Lung (tissue), 12 donors: Measurements from ENCODE around the gene MYRFL. TPM values are rescaled to one million over a fixed set of nuclear protein-coding genes. Genes with fewer than 3 reads are reported as not detected.
A peak's percentile ranks its signal among the peaks of the same experiment; 100 is the strongest.

Experiments used
- ATAC-seq: fragments of 200-7000 bp; cut with Tn5 transposase; one replicate; pipeline ENCODE4 v1.9.1; 2020; ENCODE audit warnings: moderate number of reproducible peaks; ENCODE audit not compliant: insufficient read depth, low FRiP score
- DNase-seq, 3 donors: peaks; one replicate each; pipeline ENCODE4 v3.0.0-alpha.2; 2013 to 2017
- H3K27ac ChIP-seq, 2 donors: one replicate each; pipeline ENCODE4 v1.5.1; 2013; ENCODE audit warnings: mild to moderate bottlenecking in 2 of 2, moderate library complexity in 2 of 2, control low read depth in 1 of 2, inconsistent platforms in 1 of 2, low read depth in 1 of 2, low read length in 1 of 2
- H3K27me3 ChIP-seq, 3 donors: one replicate each; pipeline ENCODE4 v1.5.1; 2013; ENCODE audit warnings: low read length in 2 of 3; ENCODE audit not compliant: control insufficient read depth in 3 of 3, insufficient read depth in 3 of 3
- H3K36me3 ChIP-seq, 4 donors: one replicate each; pipeline ENCODE4 v1.5.1; 2013; ENCODE audit warnings: low read length in 4 of 4, mild to moderate bottlenecking in 1 of 4, moderate library complexity in 1 of 4; ENCODE audit not compliant: control insufficient read depth in 4 of 4, insufficient read depth in 4 of 4
- H3K4me1 ChIP-seq, 5 donors: one replicate each; pipeline ENCODE4 v1.5.1; 2013; ENCODE audit warnings: low read length in 5 of 5, mild to moderate bottlenecking in 2 of 5, moderate library complexity in 1 of 5; ENCODE audit not compliant: control insufficient read depth in 5 of 5, insufficient read depth in 5 of 5
- H3K4me3 ChIP-seq: one replicate; pipeline ENCODE4 v1.5.1; 2013; ENCODE audit warnings: mild to moderate bottlenecking, control low read depth, moderate library complexity
- H3K9ac ChIP-seq, 2 donors: one replicate each; pipeline ENCODE4 v1.5.1; 2013; ENCODE audit warnings: low read length in 2 of 2, control low read depth in 1 of 2; ENCODE audit not compliant: insufficient read depth in 1 of 2
- H3K9me3 ChIP-seq, 4 donors: one replicate each; pipeline ENCODE4 v1.5.1; 2013; ENCODE audit warnings: low read length in 3 of 4, mild to moderate bottlenecking in 1 of 4, moderate library complexity in 1 of 4; ENCODE audit not compliant: control insufficient read depth in 4 of 4, insufficient read depth in 3 of 4
- CTCF ChIP-seq: IDR thresholded peaks from 2 replicates; pipeline ENCODE4 v1.5.1; 2012; ENCODE audit warnings: mild to moderate bottlenecking; ENCODE audit errors: control extremely low read depth, extremely low read depth
- WGBS, 2 donors: extraction: QIAGEN DNeasy Blood & Tissue Kit; methylation state at CpG; one replicate each; pipeline ENCODE4 v1.1.7; 2013; 5-methylcytosine and 5-hydroxymethylcytosine counted together
- polyA plus RNA-seq, 2 donors: library from polyadenylated mRNA; stranded (reverse); fragments of 200-250 nt; gene quantifications; one replicate each; pipeline ENCODE4 v1.2.1, GENCODE V29; 2013
- total RNA-seq, 2 donors: library from RNA; depleted of rRNA in 1 of 2; stranded (reverse); fragments of >200 nt in 1 of 2; gene quantifications; one replicate each; pipeline ENCODE4 v1.2.1, GENCODE V29; 2014 to 2021
- donor health status: control.
- donor health status: control.
- donor health status: Bipolar disorder and iron deficiency.
- donor health status: healthy.
- donor health status: DM: yes; HTN: yes; CAD: no.

Gene MYRFL
- total and polyA plus RNA-seq, 4 donors, result 0.03 to 1.9 (median 0.15) TPM

- Histone ChIP-seq H3K9ac (no peak overlapping the region), H3K27ac (peak overlapping the region in 1 of 2 donors; percentile 64)
Measured at GRCh38 chr12:69837657-69838415, 12.8 kb downstream of the MYRFL start.

GRCh38 chr12:69840727-69841126 lies 15.7 kb downstream of the MYRFL start:
- no peaks in the 10 kb centered on the region for H3K36me3 ChIP-seq
- no peak overlapping the region for H3K27ac ChIP-seq
- H3K9ac ChIP-seq, result no peak overlapping the region
- peaks cover 0 to 4% (median 0%) of the 10 kb centered on the region in 5 donors for H3K4me1 ChIP-seq
- 41 to 69% methylated on average over 3 of the region's 3 CpGs for WGBS, 2 donors
- no peaks in the 10 kb centered on the region for H3K27me3 ChIP-seq
- TF ChIP-seq CTCF, result no peak
- H3K9me3 ChIP-seq, result no peaks in the 10 kb centered on the region
- no peak for ATAC-seq
- peak in 1 of 3 donors; percentile 16 for DNase-seq
- H3K4me3 ChIP-seq, result no peak overlapping the region

More at GRCh38 chr12:69837657-69838415, 12.8 kb downstream of the MYRFL start:
- H3K9me3 ChIP-seq, result no peaks in the 10 kb centered on the region
- DNase-seq (peak in 1 of 3 donors; percentile 48), ATAC-seq (no peak)
- no peak overlapping the region for H3K4me3 ChIP-seq
- no peaks in the 10 kb centered on the region for H3K36me3 ChIP-seq
- no peaks in the 10 kb centered on the region for H3K27me3 ChIP-seq
- no peak for TF ChIP-seq CTCF
- 68 to 85% methylated on average over 4 of the region's 4 CpGs for WGBS, 2 donors
- H3K4me1 ChIP-seq, result peaks cover 0 to 11% (median 4%) of the 10 kb centered on the region in 5 donors

- Histone ChIP-seq H3K4me3 (no peak overlapping the region), H3K9ac (no peak overlapping the region), H3K27ac (no peak overlapping the region), H3K27me3 (no peaks in the 10 kb centered on the region), H3K9me3 (no peaks in the 10 kb centered on the region), H3K36me3 (no peaks in the 10 kb centered on the region), H3K4me1 (no peaks in the 10 kb centered on the region)
- DNase-seq, result no peak
- 76 to 83% methylated on average over 2 of the region's 2 CpGs for WGBS, 2 donors
- no peak for ATAC-seq
- TF ChIP-seq CTCF, result no peak
Measured at GRCh38 chr12:69843608-69844007, 18.6 kb downstream of the MYRFL start.
